Neural crest cell (in vitro differentiated cells): ENCODE measurements around the gene PRPF38B. TPM values are rescaled to one million over a fixed set of nuclear protein-coding genes. Genes with fewer than 3 reads are reported as not detected.
A peak's percentile ranks its signal among the peaks of the same experiment; 100 is the strongest.

Experiments
- DNase-seq: peaks from one replicate; pipeline ENCODE4 v3.0.0; 2021; ENCODE audit warnings: low read depth, mixed read lengths, low spot score
- H3K27ac Mint-ChIP-seq: one replicate; pipeline ENCODE4 v1.8.0; 2021; ENCODE audit warnings: mild to moderate bottlenecking, mixed read lengths; ENCODE audit not compliant: unreplicated experiment
- H3K27me3 Mint-ChIP-seq: 2 replicates; pipeline ENCODE4 v1.8.0; 2021; ENCODE audit warnings: low read depth, mild to moderate bottlenecking, mixed read lengths
- H3K36me3 Mint-ChIP-seq: 2 replicates; pipeline ENCODE4 v1.8.0; 2021; ENCODE audit warnings: low read depth, mild to moderate bottlenecking, mixed read lengths
- H3K4me1 Mint-ChIP-seq: 2 replicates; pipeline ENCODE4 v1.8.0; 2021; ENCODE audit warnings: mixed read lengths
- H3K4me3 Mint-ChIP-seq: one replicate; pipeline ENCODE4 v1.8.0; 2021; ENCODE audit warnings: mild to moderate bottlenecking, mixed read lengths
- H3K9me3 Mint-ChIP-seq: 2 replicates; pipeline ENCODE4 v1.8.0; 2021; ENCODE audit warnings: mixed read lengths
- CTCF ChIP-seq: fragments of 200-600 bp; sonication (generic); conservative IDR thresholded peaks from 2 replicates; pipeline ENCODE4 v1.5.0; 2021; ENCODE audit warnings: antibody characterized with exemption, mild to moderate bottlenecking
- total RNA-seq: library from RNA; stranded (reverse); gene quantifications from 2 replicates; pipeline ENCODE4 v1.2.1, GENCODE V29; 2021

The PRPF38B gene
- total RNA-seq, 1 donor from 2014 or later = 55.2 TPM

DNA sequence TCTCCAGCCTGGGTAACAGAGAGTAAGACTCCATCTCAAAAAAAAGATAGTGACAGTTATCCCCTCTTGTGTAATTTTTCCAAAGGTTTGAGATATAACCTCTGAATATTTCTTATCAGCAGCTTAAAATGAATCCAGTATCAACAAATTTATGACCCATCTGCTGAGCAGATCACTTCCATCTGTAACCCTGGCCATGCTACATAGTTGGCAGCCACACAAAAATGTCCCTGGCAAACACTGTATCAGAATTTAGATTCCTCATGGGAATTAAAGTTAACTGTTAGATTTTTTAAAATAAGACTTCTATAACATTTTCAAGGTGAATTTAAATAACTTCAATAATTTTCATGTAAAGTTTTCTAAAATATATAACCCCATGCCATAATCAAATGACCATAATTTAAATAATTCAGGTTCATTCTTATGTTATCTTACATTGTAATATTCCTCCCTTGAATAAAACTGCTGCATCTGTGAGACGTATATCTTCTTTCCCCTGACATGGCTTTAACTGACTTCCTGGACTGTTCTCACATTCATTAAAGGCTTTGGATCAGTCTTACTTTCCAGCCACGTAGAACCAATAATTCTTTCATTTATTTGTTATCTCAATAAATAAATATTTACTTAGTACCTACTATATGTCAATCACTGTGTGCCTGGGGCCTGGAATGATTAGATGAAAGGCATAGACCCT, 5.3 kb upstream of the PRPF38B start:
- H3K27ac Mint-ChIP-seq = no peak overlapping the region
- H3K4me1 Mint-ChIP-seq = peaks cover 14% of the 10 kb centered on the region
- TF ChIP-seq CTCF = no peak
- peaks cover 26% of the 10 kb centered on the region for H3K27me3 Mint-ChIP-seq
- no peak for DNase-seq
- H3K9me3 Mint-ChIP-seq = no peaks in the 10 kb centered on the region
- no peaks in the 10 kb centered on the region for H3K36me3 Mint-ChIP-seq
- H3K4me3 Mint-ChIP-seq = no peak overlapping the region

- peaks cover 5% of the 10 kb centered on the region for H3K36me3 Mint-ChIP-seq
- H3K27me3 Mint-ChIP-seq = peaks cover 19% of the 10 kb centered on the region
- peaks cover 35% of the 10 kb centered on the region for H3K4me1 Mint-ChIP-seq
Observed at GRCh38 chr1:108691128-108691941, 775 bp upstream of the PRPF38B start.

GRCh38 chr1:108692724-108693655, 880 bp downstream of the PRPF38B start:
- Mint-ChIP-seq H3K9me3 (no peaks in the 10 kb centered on the region), H3K27me3 (peaks cover 14% of the 10 kb centered on the region), H3K27ac (peak overlapping the region; percentile 99), H3K36me3 (peaks cover 10% of the 10 kb centered on the region), H3K4me3 (peak overlapping the region; percentile 100), H3K4me1 (peaks cover 35% of the 10 kb centered on the region)
- TF ChIP-seq CTCF = peak; percentile 48
- no peak for DNase-seq

More at GRCh38 chr1:108691128-108691941, 775 bp upstream of the PRPF38B start:
- Mint-ChIP-seq H3K27ac (peak overlapping the region; percentile 99), H3K4me3 (peak overlapping the region; percentile 100), H3K9me3 (no peaks in the 10 kb centered on the region)
- DNase-seq = no peak
- TF ChIP-seq CTCF = no peak

GRCh38 chr1:108695535-108695934, 3.4 kb downstream of the PRPF38B start:
- no peaks in the 10 kb centered on the region for H3K9me3 Mint-ChIP-seq
- no peak overlapping the region for H3K27ac Mint-ChIP-seq
- peak overlapping the region; percentile 39 for H3K4me3 Mint-ChIP-seq
- H3K27me3 Mint-ChIP-seq = no peaks in the 10 kb centered on the region
- H3K36me3 Mint-ChIP-seq = peaks cover 26% of the 10 kb centered on the region
- DNase-seq = no peak
- H3K4me1 Mint-ChIP-seq = peaks cover 32% of the 10 kb centered on the region
- no peak for TF ChIP-seq CTCF
